Left ventricle myocardium inferior (tissue), 1 donor: ENCODE results near the gene KIAA0408. TPM values are rescaled to one million over a fixed set of nuclear protein-coding genes. Genes with fewer than 3 reads are reported as not detected.

Experiments
- DNase-seq: peaks from one replicate; pipeline ENCODE4 v3.0.0-alpha.2; 2020
- H3K27ac ChIP-seq: fragments of 200-600 bp; replicated peaks from 2 replicates; pipeline ENCODE4 v1.8.0; 2021
- H3K27me3 ChIP-seq: fragments of 200-600 bp; 2 replicates; pipeline ENCODE4 v1.8.0; 2021; ENCODE audit warnings: low read depth
- H3K36me3 ChIP-seq: fragments of 200-600 bp; 2 replicates; pipeline ENCODE4 v1.8.0; 2021
- H3K4me1 ChIP-seq: fragments of 200-600 bp; 2 replicates; pipeline ENCODE4 v1.8.0; 2021
- H3K4me3 ChIP-seq: fragments of 200-600 bp; 2 replicates; pipeline ENCODE4 v1.8.0; 2021; ENCODE audit warnings: mild to moderate bottlenecking, moderate library complexity
- H3K9me3 ChIP-seq: fragments of 200-600 bp; replicated peaks from 2 replicates; pipeline ENCODE4 v1.8.0; 2021
- CTCF ChIP-seq: fragments of 200-600 bp; IDR thresholded peaks from 2 replicates; pipeline ENCODE4 v1.8.0; 2021; ENCODE audit warnings: antibody characterized with exemption, mild to moderate bottlenecking, borderline replicate concordance
- intact Hi-C: fragments of 100-400 bp; cut with micrococcal nuclease; formaldehyde crosslinking; loops from one replicate; pipeline ENCODE4 v1.11.0; 2022
- total RNA-seq: library from RNA; stranded (reverse); fragmentation: NEBNext Ultra II Directional; extraction: Animal tissue kit (Norgen Biotek cat#: 25700); gene quantifications from one replicate; pipeline ENCODE4 v1.2.1, GENCODE V29; 2021
- donor health status: DM: no; HTN: yes; CAD: no; lungs with severe emphysema.

The KIAA0408 gene
- total RNA-seq, 1 donor from 2014 or later, result 2.2 TPM

GRCh38 chr6:127482325-127482724 lies 23.1 kb upstream of the KIAA0408 start:
- Histone ChIP-seq H3K4me1 (no peaks in the 10 kb centered on the region), H3K27me3 (no peaks in the 10 kb centered on the region), H3K4me3 (no peak overlapping the region), H3K9me3 (no peaks in the 10 kb centered on the region), H3K27ac (no peak overlapping the region), H3K36me3 (peaks cover 3% of the 10 kb centered on the region)
- no peak for TF ChIP-seq CTCF
- no peak for DNase-seq
- intact Hi-C loops, result no loop called here

- intact Hi-C loops, result no loop called here
- H3K4me1 ChIP-seq, result no peaks in the 10 kb centered on the region
- no peak overlapping the region for H3K4me3 ChIP-seq
- no peak for TF ChIP-seq CTCF
- no peak overlapping the region for H3K27ac ChIP-seq
- H3K36me3 ChIP-seq, result peaks cover 3% of the 10 kb centered on the region
- DNase-seq, result no peak
- H3K27me3 ChIP-seq, result no peaks in the 10 kb centered on the region
- H3K9me3 ChIP-seq, result no peaks in the 10 kb centered on the region
These were observed 22.4 kb upstream of the KIAA0408 start for GRCh38 chr6:127481628-127482027.

- H3K27me3 ChIP-seq, result peaks cover 2% of the 10 kb centered on the region
- no peaks in the 10 kb centered on the region for H3K9me3 ChIP-seq
- peaks cover 4% of the 10 kb centered on the region for H3K36me3 ChIP-seq
- no peak overlapping the region for H3K4me3 ChIP-seq
- DNase-seq, result no peak
- H3K27ac ChIP-seq, result no peak overlapping the region
- no peaks in the 10 kb centered on the region for H3K4me1 ChIP-seq
- TF ChIP-seq CTCF, result no peak
- intact Hi-C loops, result no loop called here
These were observed 21.9 kb upstream of the KIAA0408 start for GRCh38 chr6:127481111-127481510.

- peaks cover 11% of the 10 kb centered on the region for H3K36me3 ChIP-seq
- H3K4me3 ChIP-seq, result no peak overlapping the region
- DNase-seq, result no peak
- H3K27me3 ChIP-seq, result peaks cover 20% of the 10 kb centered on the region
- no peak for TF ChIP-seq CTCF
- no peaks in the 10 kb centered on the region for H3K9me3 ChIP-seq
- intact Hi-C loops, result no loop called here
- no peak overlapping the region for H3K27ac ChIP-seq
- no peaks in the 10 kb centered on the region for H3K4me1 ChIP-seq
These were observed 18.5 kb upstream of the KIAA0408 start for GRCh38 chr6:127477658-127478057.

- Histone ChIP-seq H3K4me1 (no peaks in the 10 kb centered on the region), H3K27me3 (peaks cover 20% of the 10 kb centered on the region), H3K36me3 (peaks cover 7% of the 10 kb centered on the region), H3K9me3 (no peaks in the 10 kb centered on the region), H3K4me3 (no peak overlapping the region), H3K27ac (no peak overlapping the region)
- peak; percentile 12 for DNase-seq
- intact Hi-C loops, result no loop called here
- no peak for TF ChIP-seq CTCF
These were observed 16.6 kb upstream of the KIAA0408 start for GRCh38 chr6:127475823-127476176.
